Stimulated activated CD8-positive, alpha-beta memory T cell treated with anti-CD3 and anti-CD28 coated beads, Interleukin-12 subunit alpha, Interleukin-12 subunit beta, amount 100 ng/mL, for 4 hours (primary cell): ENCODE measurements around the gene STAT1.
"Not testable (repeated sequence)": the region's sequence is repeated elsewhere in the genome, so short reads cannot be mapped to it uniquely, and the experiment has no call there.

Experiments used
- DNase-seq: peaks from one replicate; pipeline ENCODE4 v3.0.0-alpha.2; 2020; ENCODE audit warnings: low read depth

The STAT1 gene

GRCh38 chr2:190981733-190982132, 32.2 kb downstream of the STAT1 start:
- DNase-seq = no peak

DNA sequence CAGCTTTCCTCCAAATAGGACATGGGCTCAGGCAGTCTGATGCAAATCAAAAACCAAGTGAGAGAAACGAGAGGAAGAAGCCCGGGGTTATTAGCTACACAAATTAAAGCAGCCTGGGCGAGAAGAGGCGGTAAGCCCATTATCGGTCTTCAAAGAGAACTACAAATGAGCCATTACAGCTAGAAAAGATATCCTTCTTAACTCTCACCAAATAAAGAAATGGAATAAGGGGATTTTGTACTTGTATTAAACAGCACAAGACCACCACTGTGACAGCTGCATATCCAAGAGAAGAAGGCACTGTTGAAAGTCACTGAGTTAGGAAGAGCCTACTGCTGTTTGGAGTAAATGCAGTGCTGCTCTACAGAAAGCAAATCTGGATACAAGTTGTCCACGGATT, 32.6 kb downstream of the STAT1 start:
- DNase-seq = no peak

DNA sequence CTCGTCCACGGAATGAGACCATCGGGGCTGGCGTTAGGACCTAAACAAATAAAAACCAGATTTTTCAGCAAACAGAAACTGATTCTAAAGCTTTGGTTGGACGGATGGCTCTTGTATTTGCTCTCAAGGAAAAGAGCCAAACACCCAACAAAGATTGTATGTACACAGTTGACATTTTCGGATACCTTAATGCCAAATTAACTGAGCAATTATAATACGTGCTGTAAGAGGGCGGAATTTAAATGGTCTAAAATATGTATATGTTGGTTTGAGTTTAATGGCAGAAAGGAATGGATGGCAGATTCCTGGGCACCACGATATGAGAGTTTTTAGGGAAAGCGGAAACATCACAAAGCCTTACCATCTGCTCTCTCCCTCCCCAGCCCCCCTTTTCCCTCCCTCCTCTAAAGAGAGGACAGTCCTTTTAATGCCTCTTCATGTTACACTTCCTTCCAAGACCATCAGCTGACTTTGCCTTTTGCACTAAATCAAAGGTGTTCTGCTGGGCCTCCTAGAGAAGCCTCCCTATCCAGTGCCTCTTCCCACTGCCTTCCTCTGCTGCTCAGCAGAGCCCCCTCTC, 33.3 kb downstream of the STAT1 start:
- DNase-seq = no peak

DNA sequence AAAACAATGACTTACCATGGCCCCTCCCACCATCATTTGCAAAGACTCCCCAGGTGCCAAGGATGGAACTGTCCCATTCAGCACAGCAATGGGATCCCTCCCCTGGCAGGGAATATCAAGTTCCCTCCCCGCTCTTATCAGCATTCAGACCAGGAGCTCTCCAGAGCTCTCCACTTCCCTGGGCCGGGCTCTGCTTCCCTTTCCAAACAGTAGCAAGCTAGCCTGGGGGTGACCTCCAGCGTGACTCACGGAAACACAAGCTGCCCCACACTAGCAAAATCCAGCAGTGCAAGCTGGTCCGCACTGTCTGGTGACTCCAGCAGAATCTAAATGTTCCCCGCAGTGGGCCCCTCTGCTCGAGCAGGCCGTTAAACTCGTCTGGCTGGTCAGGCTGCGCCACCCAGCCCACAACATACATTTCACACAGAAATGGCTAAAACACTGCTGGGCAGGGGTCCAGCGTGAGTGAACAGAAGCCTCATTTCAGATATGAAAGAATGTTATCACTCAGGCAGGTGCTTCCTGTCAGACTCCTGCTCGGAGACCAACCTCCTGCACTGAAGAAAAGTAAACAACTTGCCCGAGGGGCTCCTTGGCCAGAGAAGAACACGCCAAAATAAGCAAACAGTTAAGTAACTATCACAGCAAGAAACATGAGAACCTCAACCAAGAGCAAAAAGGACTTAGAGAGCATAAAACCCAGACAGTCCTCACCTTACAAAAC, 33.9 kb downstream of the STAT1 start:
- no peak for DNase-seq

GRCh38 chr2:190978389-190979053, 35.5 kb downstream of the STAT1 start:
- DNase-seq = no peak

DNA sequence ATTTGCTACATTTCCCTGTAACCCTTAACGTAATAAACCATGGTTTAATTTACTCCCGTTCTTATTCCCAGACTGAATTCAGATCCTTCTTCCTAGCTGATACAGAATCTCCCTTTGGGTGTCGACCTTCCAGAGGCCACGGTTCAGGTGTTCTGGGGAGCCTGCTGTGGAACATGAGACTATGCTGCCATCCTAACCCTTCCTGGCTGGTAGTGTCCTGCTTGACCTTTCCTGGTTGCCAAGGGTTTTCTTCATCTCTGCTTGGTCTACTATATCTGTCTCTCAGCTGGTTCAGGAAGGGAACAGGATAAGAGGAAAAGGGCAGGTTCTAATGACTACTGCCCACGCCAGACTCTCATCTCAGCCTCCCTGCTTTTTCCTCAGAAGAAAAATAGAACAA, 36.5 kb downstream of the STAT1 start:
- DNase-seq = no peak

DNA sequence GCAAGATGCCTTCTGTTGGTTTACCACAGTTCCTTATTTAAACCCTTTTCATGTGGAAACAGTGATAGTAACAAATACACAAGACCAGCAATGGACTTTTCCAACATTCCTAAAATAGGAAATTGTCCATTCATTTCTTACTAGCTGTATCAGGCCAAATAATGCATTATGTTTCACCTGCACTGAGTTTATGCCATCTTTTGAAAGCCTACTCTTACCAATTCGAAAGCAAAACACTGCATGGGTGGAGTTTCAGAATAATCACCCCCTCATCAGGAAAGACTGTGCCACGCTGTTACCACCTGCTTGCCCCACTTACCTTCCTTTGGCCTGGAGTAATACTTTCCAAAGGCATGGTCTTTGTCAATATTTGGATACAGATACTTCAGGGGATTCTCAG, 37.5 kb downstream of the STAT1 start:
- no peak for DNase-seq

DNA sequence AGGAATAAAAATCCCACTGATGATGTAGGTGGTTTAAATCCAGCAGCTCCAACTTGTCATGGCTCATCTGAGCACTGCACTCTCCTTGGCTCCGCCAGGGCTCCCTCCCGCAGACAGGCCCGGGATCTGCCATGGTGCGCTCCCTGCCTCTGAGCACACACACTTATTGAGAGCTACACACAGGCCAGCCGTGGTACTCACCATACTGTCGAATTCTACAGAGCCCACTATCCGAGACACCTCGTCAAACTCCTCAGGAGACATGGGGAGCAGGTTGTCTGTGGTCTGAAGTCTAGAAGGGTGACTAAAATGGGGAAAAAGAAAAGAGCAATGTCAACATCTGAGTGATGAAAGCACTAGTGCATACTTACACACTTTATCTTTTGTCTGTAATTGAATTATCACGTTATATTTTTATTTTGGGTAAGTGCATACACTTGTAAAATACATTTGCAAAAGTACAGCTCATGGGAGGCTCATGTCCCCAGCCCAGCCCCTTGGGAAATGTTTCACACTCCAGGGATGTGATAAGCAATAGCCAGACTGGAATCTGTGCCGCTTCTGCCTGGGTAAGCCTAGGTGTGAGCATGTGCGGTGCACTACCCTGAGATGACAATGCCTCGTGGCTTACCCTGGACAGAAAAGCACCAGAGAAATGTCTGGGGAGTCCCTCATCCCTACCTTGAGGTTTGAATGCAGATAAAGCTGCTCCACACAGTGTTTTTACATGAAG, 39.2 kb downstream of the STAT1 start:
- no peak for DNase-seq

DNA sequence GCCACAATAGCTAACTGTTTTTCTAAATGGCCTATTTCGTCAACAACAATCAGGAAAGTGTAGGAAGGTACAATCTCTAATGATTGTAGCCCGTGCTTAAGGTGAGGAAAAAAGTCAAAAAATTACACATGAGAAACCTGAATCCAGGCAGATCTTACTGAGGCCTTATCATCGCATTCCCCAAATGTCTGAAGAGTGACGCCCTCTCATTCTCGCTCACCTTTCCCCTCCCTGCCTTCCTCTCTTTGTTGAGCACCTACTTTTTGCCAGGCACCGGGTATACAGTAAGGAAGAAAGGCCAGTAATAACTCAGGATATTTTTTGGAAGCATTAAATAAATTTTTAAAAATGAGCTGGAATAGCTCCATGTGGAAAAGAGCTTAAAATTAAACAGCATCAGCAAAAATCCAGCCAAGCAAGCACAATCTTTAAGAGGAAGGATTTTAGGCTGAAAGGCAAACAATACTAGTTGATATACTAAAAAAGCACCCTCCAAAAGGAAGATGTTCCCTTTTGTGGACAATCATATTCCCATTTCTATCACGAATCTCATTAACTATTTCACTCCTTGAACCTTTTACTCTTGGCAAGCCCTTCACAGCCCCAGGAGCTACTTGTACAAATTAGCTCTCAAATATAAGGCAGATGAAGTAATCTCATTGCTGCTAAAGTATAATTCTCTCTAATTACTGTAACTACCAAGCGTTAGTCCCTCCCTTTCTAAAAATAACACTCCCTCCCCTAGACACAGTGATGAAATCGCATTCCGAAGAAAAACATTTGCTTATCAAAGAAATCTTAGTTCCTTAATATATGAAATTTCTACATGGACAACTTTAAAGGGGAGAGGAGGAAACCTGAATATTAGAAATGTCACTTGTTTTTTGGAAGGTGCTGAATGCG, 40.0 kb downstream of the STAT1 start:
- no peak for DNase-seq

GRCh38 chr2:190973262-190973661, 40.7 kb downstream of the STAT1 start:
- no peak for DNase-seq

GRCh38 chr2:190972846-190973245, 41.1 kb downstream of the STAT1 start:
- no peak for DNase-seq

- DNase-seq = no peak
Measured at GRCh38 chr2:190972213-190972612, 41.8 kb downstream of the STAT1 start.

GRCh38 chr2:190970873-190971506, 43.0 kb downstream of the STAT1 start:
- DNase-seq = no peak

- no peak for DNase-seq
Measured at GRCh38 chr2:190970160-190970559, 43.8 kb downstream of the STAT1 start.

GRCh38 chr2:190968522-190968921, 45.4 kb downstream of the STAT1 start:
- no peak for DNase-seq

DNA sequence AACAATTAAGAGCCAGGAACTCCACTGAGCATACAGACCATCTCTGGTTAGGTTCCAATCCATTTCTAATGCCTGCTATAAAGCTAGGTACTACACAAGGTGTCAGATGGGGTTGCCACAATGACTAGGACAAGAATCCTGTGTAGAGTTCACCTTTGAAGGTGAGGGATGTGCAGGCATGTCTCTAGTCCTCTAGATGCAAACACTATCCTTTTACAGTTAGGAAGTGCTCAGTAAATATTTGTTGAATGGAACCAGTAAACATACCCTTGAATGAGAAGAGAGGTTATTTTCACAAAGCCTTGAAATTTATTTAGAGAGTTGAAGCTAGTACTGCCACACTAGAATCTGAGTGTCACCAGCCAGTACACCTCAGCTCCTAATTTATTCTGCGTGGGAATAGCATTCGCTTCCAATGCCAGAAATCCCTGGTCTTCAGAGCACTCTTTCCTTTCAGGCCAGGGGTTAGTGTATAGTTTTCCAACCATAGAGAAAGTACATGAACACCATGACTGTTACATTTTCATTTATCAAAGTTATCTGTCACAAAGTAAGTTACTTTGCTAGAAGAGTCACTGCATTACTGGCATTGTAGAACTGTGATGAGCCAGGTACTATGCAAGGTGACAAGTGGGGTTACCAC, 48.3 kb downstream of the STAT1 start:
- no peak for DNase-seq

- DNase-seq = no peak
Measured at GRCh38 chr2:190964170-190964795, 49.7 kb downstream of the STAT1 start.

- DNase-seq = no peak
Measured at GRCh38 chr2:190963088-190963487, 50.9 kb downstream of the STAT1 start.

DNA sequence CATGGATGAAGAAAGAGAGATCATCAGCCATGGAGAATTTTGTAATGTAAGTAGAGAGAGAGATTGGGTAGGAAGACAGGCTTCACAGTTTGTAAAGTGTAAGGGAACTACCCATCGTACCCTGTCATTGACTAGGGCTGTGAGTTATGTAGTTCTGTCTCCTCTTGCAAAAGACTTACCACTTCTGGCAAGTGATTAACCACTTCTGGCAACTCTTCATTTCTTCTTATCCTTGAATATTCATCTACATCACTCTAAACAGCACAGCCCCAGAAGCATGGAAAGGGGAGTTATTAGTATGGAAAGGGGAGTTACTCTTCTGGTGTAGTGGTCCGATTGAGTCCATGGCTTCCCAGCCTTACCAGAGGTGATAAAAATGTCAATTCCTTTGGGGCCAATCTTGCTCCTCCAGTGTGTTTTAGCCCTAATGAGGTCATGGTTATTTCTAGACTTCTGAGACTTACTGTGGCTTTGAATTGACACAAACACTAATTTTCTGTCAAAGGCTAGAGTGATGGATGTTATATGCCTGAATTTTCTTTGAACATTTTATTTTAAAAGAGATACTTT, 52.0 kb downstream of the STAT1 start:
- DNase-seq = no peak

- DNase-seq = not testable (repeated sequence)
Measured at GRCh38 chr2:190961117-190961516, 52.9 kb downstream of the STAT1 start.
